Stimulated activated CD4-positive, alpha-beta T cell treated with anti-CD3 and anti-CD28 coated beads, Interleukin-4, amount 100 ng/mL, for 24 hours (primary cell): ENCODE data around the gene UBE2H.
"Not testable (repeated sequence)": the region's sequence is repeated elsewhere in the genome, so short reads cannot be mapped to it uniquely, and the experiment has no call there.

Experiments used
- DNase-seq: peaks from one replicate; pipeline ENCODE4 v3.0.0-alpha.2; 2020

UBE2H gene

GRCh38 chr7:129866251-129866650 lies 86.5 kb downstream of the UBE2H start:
- DNase-seq = no peak

DNA sequence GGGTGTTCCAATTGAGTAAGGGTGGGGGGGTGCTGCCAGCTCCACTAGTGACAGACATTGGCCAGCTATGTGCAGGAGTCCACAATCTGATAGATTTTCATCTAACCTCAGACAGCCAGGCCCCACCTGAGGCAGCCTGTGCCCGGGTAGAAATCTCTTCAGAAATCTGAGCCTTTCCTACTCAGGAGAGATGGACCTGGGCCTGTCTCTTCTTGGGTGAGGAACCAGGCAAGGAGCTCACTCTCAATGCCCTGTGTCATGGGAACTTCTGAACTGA lies 86.9 kb downstream of the UBE2H start:
- DNase-seq = no peak

GRCh38 chr7:129865093-129865924 lies 87.5 kb downstream of the UBE2H start:
- no peak for DNase-seq

GRCh38 chr7:129864676-129865075 lies 88.1 kb downstream of the UBE2H start:
- DNase-seq = not testable (repeated sequence)

GRCh38 chr7:129864042-129864441 lies 88.7 kb downstream of the UBE2H start:
- DNase-seq = no peak

DNA sequence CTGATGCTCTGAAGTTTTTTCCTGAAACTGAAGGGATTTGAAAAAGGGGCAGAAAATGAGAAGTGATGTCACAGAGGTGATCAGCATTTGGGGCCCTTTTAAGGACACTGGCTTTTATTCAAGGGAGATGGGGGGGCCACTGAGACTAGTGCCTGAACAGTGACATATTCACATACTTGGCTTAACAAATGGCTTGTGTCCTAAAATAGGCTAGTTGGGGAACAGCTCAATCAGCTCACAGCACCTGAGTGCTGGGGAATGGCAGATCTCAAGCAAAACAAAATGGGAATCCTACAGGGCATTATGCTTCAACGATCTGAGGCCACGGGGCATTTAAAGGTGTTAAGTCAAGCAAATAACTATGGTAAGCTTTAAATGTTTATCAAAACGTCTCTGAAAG lies 90.1 kb downstream of the UBE2H start:
- no peak for DNase-seq

GRCh38 chr7:129860784-129861183 lies 92.0 kb downstream of the UBE2H start:
- DNase-seq = not testable (repeated sequence)

GRCh38 chr7:129859183-129859582 lies 93.6 kb downstream of the UBE2H start:
- DNase-seq = no peak

GRCh38 chr7:129858490-129858889 lies 94.3 kb downstream of the UBE2H start:
- DNase-seq = no peak

DNA sequence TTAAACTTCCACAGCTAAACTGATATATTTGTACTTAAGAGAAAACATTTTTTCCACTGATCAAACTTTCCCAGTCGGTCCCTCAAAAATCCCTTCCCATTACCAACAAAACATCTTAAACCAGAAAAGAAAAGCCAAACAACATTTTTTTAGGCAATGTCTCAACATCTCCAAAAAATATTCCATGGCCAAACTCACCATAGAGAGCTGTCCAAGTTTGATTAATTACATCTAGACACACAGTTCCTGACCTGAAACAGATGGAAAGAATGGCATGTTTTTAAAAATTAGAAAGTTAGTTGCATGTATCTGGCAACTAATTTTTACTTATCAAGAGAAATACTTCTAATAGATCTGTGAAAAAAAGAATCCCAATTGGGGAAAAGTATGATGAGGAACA lies 95.4 kb downstream of the UBE2H start:
- DNase-seq = no peak

GRCh38 chr7:129855935-129856717 lies 96.6 kb downstream of the UBE2H start:
- DNase-seq = no peak

GRCh38 chr7:129855234-129855673 lies 97.5 kb downstream of the UBE2H start:
- no peak for DNase-seq

GRCh38 chr7:129854401-129854800 lies 98.4 kb downstream of the UBE2H start:
- no peak for DNase-seq

DNA sequence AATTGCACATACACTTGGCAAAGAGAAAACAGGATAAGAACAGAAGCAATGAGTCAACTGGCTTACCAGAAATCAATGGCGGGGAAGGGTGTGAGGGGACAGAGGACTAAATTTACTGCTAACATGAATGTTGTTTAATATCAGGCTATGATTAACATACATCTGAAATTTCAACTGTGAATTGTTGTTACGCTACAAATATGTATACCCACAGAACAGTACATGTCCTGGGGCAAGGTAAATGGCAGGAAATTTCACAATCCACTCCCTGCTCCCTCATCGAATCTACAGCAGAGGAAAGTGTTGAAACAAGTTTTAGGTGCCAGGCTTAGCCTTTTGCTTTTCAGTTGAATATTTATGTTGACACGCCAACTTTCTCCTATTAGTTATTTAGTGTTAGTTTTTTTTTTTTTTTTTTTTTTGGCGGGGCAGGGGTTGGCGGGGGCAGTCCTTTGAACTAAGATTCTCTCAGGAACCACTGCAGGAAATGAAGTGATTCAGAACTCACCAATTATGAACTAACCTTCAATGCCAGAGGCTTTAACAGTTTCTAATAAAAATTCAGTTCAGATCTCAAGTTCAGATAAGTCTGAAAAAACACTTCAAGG lies 99.0 kb downstream of the UBE2H start:
- DNase-seq = no peak

- DNase-seq = no peak
Observed at GRCh38 chr7:129851809-129852208, 101.0 kb downstream of the UBE2H start.

DNA sequence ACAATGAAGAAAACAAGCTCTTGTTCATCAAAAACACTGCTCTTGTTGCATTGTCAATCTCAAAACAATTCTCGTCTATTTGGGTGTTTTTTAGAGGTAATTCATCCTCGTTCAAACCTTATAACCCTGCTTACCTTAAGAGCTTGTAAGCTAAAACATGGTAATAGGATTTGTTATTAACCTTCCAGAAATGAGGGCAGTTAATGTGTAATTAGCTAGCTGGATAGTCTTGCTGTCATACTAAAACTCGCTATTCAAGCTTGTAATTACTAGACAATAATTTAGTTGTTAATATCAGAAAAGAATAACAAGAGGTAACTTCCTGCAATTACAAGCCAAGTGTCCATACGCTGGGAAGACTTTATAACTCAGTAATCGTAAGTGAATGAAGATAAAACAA lies 101.6 kb downstream of the UBE2H start:
- DNase-seq = no peak

DNA sequence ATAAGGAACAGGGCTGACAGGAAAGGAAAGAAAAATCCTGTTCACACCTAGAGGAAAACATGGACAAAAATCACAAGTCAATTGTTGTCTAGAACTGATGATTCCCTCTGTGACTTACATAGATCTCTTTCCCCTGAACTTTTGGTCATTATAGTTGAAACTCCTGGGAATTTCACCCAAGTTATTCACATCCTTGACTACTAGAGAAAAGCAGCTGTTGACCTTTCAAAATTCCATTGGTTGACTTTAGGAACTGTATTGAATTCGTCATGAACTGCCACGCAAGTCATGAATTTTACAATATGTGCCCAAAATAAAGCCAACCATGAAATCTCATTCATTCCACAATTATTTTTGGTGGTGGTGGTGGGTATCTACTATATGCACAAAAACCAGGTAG lies 104.3 kb downstream of the UBE2H start:
- DNase-seq = no peak

DNA sequence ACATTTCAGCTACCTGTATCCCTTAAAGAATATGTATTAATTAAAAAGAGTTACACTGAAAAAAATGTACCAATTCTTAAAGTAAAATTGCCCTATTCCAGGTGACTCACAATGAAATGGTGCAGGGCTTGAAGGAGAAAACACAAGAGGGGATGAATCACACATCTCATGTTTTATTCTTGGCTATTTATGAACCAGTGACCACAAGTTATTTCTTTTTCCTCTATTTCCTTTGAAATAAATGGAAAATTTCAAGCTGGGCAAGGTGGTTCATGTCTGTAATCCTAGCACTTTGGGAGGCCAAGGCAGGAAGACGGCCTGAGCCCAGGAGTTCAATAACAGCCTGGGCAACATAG lies 106.8 kb downstream of the UBE2H start:
- no peak for DNase-seq

DNA sequence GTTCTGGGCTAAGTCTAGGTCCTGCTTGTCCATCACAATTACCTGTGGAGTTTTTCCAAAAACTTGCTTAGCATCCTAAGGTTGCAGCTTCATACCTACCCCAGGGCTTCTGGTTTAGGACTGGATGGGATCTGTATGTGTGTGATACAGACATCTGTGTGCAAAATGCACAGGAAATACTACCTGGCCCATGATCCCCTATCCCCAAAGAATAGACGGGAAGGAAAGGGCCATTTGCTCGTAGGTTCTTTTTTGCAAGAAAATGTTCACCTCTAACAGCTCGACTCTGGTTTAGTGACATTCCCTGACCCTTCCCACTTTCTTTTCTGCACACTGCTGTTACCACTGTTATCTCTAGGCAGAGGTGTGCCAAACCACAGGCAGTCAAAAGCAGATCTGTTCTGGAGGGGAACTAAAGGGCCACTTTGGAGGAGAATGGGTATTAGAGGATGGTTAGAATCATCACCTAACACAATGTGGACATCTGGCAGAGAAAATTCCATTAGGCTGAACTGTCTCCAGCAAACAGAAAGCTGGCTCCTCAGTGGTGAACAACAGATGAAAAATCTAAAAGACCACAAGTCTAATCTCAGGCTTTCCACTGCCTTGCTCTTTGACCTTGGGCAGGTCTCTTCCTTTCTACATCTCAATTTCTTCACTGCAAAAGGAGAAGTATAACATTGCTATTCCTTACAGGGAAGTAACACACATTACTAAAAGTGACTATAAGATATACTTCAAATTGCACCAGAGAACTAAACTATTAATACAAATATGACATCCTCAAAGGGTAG lies 107.4 kb downstream of the UBE2H start:
- no peak for DNase-seq

- DNase-seq = no peak
Observed at GRCh38 chr7:129843978-129844840, 108.6 kb downstream of the UBE2H start.

DNA sequence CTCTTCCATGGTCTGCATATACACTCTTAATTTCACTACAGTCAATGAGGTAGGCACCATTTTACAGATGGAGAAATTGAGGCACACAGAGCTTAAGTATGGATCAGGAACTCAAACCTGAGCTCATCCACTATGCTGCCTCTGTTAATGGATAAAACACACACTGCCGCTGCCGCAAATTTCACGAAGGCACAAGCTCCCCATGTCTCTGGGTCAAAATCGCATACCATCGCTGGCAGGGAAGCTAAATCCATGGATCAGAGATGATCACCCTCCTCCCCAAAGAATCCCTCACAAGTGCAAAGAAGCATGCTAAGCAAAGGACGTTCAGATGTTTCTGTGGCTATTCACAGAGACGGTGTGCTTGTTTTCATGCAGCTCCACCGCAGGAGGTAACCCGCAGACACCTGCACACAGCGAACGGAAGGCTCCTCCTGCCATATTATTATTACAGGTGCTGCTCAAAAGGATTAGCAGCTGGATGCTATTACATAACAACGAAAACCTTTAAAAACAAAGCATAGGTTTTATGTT lies 109.3 kb downstream of the UBE2H start:
- no peak for DNase-seq

- DNase-seq = no peak
Observed at GRCh38 chr7:129841465-129841864, 111.3 kb downstream of the UBE2H start.
